ENCODE data around the gene TSPYL2.
A peak's percentile ranks its signal among the peaks of the same experiment; 100 is the strongest.

TSPYL2 gene

DNA sequence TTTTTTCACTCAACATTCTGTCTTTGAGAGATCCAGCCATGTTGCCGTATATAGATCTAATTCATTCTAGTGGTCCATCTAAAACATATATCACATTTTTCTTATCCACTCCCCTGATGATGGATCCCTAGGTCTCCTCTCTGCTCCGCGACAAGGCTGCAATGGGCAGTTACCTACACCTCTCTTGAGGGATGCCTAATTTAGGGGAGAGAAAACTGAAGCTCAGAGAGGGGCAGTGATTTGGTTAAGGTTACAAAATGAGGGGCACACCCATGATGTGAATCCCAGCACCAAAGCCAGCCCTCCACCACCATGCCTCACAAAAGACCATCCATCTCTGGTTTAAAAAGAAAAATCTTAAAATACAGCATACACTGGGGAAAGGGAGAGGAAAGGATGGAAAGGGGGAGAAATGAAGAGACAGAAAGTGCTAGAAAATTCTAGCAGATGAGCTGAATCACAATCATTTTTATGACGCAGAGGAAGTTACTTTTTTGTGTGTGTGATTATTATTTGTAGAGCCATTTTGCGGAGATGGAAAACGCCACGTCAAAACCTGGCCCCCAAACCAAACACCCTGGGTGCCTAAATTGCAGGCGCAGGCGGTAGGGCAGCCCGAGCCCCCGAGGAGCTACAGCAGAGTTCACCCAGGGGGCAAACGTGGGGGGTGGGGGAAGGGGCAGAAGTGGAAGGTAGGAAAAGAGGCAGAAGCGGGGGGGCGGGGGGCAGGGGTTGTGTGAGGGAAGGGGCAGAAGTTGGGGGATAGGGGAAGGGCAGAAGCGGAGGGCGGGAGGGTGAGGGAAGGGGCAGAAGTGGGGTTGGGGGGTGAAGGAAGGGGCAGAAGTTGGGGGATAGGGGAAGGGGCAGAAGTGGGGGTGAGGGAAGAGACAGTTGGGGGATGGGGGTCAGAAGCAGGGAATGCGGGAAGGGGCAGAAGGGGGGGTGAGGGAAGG lies 1.3 kb upstream of the TSPYL2 start:
- no peak for DNase-seq

DNA sequence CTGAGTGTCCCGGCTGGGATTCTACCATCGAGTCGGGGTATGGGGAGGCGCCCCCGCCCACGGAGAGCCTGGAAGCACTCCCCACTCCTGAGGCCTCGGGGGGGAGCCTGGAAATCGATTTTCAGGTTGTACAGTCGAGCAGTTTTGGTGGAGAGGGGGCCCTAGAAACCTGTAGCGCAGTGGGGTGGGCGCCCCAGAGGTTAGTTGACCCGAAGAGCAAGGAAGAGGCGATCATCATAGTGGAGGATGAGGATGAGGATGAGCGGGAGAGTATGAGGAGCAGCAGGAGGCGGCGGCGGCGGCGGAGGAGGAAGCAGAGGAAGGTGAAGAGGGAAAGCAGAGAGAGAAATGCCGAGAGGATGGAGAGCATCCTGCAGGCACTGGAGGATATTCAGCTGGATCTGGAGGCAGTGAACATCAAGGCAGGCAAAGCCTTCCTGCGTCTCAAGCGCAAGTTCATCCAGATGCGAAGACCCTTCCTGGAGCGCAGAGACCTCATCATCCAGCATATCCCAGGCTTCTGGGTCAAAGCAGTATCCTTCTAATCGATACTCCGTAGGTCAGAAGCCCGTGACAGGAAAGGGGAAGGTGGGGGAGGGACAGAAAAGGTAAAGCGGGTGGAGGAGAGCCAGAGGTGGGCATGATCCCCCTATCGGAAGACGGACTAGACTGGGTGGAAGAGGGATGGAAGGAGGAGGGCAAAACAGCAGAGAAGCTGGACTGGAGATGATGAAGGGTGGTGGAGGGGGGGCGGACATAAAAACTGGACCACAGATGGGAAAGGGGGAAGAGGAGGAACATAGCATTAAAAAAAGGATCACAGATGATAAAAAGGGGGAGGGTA lies 828 bp downstream of the TSPYL2 start:
- DNase-seq: peak; percentile 43

DNA sequence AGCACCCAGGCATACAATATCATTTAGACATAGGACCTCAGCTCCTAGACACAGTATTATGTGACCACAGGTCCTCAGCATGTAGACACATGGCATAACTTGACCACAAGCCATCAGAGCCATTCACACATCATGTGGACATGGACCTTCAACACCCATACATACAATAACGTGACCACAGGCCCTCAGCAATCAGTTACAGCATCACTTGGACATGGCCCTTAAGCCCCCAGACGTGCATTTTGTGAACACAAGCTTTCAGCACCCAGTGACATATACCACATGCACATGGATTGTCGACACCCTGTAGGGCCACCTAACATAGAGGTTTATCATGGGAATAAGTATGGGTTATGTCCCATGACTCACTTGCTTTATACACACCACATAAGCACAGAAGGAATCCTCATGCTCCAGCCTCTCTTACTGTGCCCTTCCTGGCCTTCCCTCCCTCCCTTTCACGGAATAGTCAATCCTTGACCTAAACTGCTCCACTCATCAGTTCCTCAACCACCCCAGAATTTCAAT lies 1.9 kb downstream of the TSPYL2 start:
- DNase-seq: no peak

DNA sequence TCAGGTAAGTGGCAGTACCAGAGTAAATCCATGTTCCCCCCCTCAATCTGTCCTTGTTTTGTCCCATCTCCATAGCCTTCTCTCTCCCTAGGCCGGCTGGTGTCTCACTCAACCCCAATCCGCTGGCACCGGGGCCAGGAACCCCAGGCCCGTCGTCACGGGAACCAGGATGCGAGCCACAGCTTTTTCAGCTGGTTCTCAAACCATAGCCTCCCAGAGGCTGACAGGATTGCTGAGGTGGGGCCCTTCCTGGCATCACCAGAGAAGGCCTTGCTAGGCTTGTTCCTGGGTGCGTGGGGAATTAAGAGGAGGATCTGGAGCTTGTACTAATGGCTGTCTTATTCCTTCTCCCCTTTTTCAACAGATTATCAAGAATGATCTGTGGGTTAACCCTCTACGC lies 2.7 kb downstream of the TSPYL2 start:
- DNase-seq: no peak

DNA sequence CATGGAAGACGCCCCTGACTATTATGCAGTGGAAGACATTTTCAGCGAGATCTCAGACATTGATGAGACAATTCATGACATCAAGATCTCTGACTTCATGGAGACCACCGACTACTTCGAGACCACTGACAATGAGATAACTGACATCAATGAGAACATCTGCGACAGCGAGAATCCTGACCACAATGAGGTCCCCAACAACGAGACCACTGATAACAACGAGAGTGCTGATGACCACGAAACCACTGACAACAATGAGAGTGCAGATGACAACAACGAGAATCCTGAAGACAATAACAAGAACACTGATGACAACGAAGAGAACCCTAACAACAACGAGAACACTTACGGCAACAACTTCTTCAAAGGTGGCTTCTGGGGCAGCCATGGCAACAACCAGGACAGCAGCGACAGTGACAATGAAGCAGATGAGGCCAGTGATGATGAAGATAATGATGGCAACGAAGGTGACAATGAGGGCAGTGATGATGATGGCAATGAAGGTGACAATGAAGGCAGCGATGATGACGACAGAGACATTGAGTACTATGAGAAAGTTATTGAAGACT lies 3.6 kb downstream of the TSPYL2 start:
- DNase-seq: no peak

DNA sequence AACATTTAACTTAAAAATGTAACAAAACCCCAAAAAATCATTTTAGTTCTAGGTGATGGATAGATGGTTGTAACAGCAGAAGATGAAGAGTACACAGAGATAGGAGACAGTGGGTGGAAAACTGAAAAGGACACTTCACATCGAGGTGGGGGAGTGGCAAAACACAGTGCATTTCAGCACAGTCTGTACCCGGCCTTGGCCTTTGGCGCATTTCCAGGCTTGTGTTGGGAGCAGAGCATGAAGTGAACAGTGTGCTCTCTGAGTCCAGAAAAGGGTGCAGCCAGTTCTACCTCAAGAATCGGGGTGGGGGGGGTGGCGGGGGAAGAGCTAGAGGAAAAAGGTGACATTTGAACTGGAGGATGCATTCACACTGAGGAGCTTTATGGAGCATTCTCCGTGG lies 4.3 kb downstream of the TSPYL2 start:
- no peak for DNase-seq

DNA sequence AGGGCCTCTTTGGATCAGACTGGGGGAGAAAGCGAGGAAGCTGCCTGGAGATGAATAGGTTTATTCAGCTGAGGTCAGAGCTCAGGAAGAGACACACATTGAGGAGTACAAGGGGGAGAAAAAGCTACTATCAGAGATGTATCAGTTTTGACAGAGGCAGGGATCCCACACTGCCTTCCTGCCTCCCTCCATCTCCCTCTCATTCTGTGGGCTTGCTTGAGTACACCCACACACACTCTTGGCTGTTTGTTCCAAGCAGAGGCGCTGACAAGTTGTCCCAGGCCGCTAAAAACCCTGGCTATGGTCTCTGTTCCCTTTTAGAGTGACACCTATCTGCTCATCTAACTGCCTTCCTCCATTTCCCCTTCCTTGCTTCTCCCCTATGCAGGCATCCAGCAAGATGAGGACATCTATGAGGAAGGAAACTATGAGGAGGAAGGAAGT lies 5.2 kb downstream of the TSPYL2 start:
- DNase-seq: no peak

DNA sequence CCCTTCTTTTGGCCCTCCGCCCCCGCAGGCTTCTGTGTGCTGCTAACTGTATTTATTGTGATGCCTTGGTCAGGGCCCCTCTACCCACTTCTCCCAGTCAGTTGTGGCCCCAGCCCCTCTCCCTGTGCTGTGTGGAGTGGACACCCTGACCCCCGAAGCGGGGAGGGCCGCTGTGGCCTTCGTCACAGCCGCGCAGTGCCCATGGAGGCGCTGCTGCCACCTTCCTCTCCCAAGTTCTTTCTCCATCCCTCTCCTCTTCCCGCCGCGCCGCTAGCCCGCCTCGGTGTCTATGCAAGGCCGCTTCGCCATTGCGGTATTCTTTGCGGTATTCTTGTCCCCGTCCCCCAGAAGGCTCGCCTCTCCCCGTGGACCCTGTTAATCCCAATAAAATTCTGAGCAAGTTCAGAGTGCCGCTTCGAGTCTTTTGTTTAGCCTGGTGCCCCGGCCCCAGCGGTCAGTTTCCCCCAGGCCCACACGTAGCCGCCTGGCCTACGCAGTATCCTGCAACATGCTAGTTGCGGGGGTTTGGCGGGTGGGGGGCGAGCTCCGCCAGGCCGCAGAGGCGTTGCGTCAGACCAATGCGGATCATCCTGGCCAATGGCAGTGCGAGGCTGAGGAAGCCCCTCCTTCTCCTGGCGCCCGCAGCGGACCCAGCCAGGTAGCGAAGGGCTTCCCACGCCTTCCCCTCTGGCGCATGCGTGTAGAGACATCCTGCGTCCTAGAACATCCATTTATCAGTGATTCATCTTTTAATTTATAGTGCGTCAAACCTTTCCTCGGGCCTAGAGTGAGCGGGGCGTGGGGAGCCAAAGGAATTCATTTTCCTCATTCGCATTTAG lies 6.2 kb downstream of the TSPYL2 start:
- peak; percentile 82 for DNase-seq

DNA sequence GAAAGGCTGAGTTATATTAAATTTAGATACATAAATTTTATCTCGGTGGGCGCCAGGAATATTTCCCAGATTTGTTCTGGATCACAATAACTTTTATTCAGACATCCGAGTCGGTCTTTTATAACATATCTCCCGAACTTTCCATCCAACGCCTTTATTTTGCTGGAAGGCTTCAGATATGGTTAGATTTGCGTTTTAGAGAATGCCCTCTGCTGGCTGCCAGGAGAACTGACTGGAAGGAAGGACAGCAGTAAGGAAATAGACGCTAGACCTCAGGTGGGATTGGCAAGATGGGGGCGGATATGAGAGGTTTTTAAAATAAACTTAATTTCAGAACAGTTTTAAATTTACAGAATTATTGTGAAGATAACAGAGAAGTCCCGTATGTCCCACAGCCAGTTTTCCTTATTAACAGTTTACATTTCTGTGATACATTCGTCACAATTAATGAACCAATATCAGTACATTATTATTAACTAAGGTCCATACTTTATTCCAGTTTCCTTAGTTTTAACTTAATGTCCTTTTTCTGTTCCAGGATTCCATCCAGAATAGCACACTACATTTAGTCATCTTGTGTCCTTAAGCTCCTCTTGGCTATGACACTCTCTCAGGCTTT lies 7.2 kb downstream of the TSPYL2 start:
- no peak for DNase-seq

DNA sequence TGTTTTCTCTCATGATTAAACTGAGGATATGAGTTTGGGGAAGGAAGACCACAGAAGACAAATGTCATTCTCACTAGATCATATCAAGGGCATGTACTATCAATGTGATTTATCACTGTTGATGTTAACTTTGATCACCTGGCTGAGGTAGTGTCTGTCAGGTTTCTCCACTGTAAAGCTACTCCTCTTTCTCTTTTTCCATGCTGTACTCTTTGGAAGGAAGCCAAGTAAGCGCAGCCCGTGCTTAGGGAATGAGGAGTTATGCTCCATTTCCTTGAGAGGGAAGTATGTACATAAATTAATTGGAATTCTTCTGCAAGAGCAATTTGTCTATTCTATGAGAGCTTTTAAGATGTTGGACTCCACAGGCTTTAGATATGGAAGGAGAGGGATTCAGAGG lies 7.8 kb downstream of the TSPYL2 start:
- DNase-seq: no peak

DNA sequence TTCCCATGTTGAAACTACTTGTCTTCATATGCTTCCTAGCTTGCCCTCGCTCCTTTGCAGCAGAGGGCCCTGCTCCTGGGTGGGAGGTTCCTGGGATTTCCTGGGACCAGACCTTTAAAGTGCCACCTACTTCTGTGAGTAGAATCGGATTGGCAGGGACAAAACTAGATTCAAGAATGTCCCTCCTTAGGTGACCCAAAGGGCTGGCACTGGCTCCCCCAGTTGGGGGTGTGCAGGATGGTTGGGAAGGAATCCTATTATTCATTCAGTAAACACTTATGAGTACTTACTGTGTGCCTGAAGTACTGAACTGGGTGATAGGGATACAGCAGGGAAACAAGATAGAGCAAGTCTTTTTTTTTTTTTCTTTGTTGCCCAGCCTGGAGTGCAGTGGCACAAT lies 9.2 kb downstream of the TSPYL2 start:
- no peak for DNase-seq

DNA sequence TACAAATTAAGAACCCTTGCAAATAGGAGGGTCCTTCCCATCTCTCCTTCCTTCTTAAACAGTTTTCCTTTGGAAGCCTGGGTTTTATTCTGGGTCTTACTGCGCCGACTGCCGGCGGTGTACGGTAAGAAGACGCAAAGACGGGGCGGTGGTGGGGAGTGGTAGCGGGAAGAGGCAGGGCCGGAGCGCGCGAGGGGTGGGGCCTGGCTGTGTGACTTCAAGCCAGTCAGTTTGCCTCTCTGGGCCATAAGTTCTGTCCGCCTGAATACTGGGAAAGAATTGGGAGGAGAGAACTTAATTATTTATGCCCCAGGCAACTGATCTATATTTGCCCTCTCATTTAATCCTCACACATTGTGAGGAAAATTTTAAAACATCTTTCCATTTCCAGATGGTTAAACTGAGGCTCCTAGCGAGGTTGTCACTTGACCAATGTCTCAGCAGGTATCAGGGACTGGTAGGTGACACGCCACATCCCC lies 11.0 kb downstream of the TSPYL2 start:
- DNase-seq: peak; percentile 80

DNA sequence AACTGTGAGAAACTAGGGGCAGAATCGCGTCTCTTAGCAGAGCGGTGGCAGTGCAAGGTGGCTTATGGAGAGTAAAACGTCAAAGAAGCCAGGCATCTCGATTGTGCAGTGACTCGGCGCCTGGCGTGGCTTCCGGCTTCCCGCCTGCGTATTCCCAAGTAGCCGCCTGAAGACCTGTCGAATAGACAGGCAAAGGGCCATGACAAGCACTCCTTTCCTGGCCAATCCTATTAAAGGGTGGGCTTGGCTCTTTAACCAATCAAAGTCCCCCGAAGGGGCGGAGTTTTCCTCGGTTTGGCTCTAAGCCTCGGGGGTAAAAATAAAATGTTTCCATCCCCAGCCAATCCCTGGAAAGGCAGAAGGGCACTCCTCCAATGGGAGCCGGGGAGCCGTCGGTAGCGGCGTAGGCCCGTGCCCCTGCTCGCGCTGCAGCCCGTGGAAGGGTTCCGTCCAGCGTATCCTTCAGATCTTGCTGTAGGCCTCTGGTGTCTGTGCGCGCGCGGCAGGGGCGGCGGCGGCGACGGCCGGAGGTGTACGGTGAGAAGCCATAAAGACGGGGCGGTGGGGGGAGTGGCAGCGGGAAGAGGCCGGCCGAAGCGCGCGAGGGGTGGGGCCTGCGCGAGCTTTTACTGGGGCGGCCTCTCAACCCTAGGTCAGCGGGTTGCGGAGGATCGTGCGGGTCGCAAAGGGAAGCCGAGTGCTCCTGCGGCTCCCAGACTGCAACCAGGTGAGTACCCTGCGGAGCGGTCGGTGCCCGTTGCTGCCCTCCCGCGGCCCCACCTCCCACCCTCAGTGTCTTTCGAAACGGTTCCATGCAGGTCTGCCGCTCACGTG lies 11.8 kb downstream of the TSPYL2 start, which contains the start of gene KANTR:
TSS of gene KANTR (plus strand) at position 395 of the 834 bp plus-strand sequence. CDS start 30,131 bp downstream, outside the sequence.
- DNase-seq: peak; percentile 83

DNA sequence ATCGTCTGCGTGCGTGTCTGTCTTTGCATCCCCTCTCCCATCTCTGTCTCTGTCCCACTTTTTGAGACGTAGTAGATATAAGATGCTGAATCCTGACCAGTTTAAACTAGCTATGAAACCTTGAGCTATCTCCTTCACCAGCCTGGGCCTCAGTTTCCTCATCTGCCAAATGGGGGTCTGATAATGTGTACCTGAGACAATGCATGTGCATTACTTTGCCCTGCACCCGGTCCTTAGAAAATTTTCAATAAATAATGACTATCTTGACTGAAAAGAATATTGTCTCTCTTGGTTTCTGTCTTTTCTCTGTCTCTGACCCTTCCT lies 12.4 kb downstream of the TSPYL2 start:
- DNase-seq: no peak

DNA sequence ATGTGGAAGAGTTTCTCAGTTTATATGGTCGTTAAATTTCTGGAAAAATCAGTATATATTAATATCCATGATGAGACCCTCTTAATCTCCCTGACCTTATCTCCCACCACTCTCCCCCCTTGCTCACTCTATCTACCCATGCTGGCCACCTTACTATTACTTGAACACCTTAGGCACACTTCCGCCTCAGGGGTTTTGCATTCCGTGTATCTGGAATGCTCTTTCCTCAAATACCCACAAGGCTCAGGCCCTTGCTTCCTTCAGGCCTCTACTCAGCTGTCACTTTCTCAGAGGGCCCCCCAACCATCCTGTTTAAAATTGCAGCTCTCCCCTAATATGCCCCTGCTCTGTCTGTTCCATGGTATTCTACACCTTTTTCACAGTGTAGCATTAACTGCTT lies 13.6 kb downstream of the TSPYL2 start:
- DNase-seq: no peak

DNA sequence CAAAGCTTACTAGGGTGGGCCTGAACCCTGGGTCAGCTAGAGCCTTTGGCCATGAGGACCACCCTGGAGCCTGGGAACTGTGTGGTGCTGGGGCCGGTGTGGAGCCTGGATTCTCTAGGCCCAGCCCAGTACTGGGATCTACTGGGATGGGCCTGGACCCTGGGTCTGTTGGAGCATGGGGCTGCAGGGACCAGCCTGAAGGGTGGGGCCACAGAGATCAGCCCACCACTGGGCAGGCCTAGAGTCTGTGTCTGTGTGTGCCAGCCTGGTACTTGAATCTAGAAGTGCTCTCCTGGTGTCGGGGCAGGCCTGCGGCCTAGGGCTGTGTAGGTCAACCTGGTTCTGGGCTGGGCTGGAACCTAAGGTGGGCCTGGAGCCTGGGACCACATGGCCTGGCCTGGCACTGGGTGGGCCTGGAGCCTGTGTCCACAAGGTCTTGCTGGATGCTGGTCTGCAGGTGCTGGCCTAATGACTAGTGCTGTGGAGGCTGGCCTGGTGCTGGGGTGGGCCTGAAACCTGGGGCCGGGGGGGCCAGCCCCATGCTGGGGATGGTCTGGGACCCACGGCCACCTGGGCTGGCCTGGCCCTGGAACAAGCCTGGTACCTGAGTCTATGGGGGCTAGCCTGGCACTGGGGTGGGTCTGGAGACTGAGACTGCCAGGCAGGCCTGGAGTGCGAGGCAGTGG lies 32.8 kb downstream of the TSPYL2 start:
- no peak for DNase-seq

DNA sequence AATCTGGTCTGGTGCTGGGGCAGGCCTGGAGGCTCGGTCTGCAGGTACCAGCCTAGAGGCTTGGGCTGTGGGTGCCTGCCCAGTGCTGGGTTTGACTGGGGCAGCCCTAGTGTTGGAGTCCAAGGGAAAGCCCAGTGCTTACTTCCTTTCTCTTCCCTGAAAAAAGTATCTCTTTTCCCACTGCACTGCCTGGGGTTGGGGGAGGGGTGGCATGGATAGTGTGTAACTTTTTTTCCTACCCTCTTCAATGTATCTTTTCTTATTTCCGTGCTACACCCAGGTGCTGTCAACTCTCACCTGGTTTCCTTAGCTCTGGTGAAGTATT lies 33.3 kb downstream of the TSPYL2 start:
- DNase-seq: no peak

DNA sequence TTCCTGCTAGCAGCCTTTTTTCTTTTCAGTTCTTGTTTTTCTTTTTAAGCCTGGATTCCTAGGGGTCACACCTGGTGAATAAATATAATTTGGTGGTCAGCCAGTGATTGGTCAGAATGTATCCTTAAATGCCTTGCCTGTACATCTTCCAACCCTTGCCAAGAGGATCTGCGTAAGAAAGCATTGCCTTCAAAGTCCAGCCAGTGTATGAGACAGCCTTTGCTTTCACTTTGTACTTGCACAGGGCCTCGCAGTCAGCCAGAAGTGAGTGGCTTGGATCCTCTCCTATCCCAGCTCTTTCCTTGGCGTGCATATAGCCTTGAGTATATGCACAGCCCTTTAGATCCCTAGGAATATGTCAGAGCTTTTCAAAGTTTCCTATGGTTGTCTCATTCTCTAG lies 33.9 kb downstream of the TSPYL2 start:
- DNase-seq: no peak

DNA sequence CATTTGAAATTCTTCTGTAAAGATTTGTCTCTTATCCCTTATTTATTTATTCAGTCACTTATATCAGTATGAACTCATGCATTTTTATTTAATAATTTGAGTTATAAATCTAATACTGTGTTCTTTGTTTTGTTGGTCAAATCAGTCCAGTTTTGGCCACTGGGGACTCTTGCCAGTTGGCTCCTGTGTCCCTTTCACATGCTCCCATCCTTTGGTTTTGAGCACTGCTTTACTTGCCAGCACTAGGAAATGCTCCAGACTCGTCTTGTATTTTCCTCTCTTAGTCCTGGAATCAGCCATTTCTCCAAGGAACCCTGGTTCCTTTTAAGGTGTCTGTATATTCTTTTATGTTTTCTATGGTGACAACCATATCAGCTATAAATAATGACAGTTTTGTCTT lies 39.8 kb downstream of the TSPYL2 start:
- no peak for DNase-seq

DNA sequence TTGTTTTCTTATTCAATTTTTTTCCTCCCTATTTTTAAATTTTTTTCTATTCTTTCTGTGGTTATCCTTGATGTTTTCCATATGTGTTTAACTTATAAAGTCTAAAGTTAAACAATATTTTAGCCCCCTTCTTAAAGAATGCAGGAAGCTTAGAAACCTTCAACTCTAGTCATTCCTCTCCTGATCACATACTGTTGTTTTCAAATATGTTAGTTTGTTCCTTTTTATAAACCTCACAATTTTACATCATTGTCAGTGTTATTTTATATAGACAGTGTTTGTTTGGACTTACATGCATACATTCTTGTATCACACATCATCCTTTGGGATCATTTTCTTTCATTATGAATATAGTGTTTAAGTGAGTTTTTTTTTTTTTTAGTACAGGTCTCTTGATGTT lies 43.3 kb downstream of the TSPYL2 start:
- DNase-seq: no peak
